HG03175 (cell line): ENCODE results near the gene GGT6.

Source experiments
- ATAC-seq: cut with Tn5 transposase; IDR thresholded peaks from one replicate; pipeline ENCODE4 v1.9.1; 2021; ENCODE audit warnings: mild to moderate bottlenecking, moderate library complexity; ENCODE audit not compliant: unreplicated experiment

Gene GGT6

DNA sequence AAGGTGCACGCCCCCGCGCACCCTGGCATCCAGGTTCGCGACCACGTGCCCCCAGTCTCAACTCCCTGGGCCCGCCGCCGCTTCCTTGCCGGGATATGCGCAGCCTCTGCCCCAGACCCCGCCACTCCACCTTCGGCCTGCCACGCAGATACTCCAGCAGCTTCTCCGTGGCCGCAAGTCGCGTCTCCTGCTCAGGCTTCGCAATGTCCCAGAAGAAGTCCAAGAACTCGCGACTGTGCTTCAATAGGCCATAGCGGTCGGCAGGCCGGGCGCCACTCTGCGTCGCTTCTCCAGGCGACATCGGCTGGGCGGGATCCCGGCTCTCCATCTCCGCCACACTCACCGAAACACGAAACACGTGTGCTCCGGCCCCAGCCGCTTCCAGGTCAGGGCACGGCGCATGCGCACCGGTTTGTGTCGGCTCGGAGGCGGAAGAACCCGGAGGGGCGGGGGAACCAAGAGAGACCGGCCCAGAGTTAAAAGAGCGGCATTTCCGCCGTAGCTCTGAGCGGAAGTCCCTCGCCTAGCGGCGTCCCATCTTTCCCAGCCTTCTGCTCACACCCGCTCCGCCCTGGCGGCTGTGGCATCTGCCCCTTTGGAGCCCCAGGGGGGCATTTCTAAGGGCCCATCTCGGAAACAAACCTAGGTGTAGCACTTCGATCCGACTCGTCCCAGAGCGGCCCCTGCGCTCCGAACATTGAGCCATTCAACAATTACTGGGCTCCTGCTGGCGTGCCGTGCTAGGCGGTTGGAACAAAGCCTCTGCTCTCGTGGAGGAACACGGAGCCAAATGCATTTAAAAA lies 5.2 kb downstream of the GGT6 start, which contains the start of gene MYBBP1A:
TSS of gene MYBBP1A (minus strand) at position 388 of the 803 bp plus-strand sequence. CDS start at position 328, 60 bp downstream.
- peak; percentile 86 for ATAC-seq

DNA sequence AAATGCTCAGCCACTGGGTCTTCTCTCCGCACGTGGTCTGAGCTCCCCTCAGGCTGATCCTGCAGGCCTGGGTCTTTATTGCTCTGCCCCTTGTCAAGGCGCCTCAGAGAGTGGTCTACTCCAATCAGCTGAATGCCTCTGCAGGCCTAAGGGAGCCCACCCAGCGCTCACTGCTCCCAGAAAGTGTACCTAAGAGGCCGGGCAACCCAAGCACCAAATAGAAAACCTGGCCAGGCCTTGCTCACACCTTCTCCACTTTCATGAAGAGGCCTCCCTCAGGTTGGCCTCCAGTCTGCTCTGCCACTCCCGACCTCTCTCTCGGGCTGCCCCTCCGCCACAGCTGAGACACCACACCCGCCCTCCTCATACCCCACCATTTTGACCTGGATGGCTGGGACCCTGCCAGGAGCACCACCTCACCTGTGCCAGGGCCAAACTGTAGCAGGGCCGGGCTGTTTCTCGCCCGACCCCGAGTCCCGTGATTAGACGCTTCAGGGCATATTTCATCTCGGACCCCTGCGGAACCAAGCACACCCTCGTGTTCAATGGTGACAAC lies 5.9 kb downstream of the GGT6 start:
- peak; percentile 3 for ATAC-seq

DNA sequence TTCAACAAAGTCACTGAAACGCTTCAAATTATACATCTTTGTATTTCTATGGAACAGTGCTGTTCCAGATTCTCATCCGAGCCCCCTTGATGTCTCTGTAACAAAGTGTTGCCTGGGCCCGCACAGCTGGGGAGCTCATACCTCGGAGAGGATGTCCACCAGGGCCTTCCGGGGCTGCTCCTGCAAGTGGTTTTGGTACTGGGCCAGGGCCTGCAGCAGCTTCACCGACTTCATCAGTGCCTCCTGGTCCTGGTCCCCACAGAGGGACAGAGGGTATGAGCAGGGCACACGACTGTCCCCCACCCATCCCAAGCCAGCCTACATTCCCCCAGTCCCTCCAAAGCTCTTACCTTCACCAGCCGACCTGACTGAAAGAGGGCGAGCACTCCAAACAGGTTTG lies 6.7 kb downstream of the GGT6 start:
- ATAC-seq = no peak

DNA sequence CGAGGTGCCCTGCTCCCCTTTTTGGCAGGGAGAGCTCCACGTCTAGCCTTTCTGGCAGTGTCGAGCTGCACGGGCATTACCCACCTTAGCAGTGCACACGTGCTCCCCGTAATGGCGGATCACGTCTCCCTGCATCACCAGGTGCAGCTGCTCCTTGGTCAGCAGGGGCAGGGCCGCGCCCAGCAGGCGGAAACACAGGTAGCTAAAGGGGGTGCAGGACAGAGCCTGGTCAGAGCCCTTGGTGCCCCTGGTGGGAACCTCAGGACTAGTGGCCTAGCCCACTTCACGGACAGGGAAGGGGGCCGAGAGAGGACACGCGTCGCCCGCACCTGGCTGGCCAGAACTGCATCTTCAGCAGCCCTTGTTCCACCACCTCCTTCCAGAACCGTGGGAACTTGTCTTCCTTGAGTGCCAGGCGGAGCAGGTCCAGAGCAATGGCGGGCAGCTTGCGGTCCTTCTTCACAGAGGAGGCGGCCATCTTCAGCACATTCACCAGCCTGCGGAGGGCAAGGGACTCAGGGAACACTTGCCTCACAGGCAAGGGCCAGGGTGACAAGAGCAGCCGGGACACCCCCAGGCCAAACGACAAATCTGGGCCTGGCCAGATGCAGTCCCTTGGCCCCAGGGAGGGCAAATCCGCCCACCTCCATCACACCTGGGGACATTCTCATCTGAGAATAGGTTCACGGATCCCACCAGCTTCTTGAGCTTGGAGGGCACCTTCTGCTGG lies 8.4 kb downstream of the GGT6 start:
- ATAC-seq = no peak

DNA sequence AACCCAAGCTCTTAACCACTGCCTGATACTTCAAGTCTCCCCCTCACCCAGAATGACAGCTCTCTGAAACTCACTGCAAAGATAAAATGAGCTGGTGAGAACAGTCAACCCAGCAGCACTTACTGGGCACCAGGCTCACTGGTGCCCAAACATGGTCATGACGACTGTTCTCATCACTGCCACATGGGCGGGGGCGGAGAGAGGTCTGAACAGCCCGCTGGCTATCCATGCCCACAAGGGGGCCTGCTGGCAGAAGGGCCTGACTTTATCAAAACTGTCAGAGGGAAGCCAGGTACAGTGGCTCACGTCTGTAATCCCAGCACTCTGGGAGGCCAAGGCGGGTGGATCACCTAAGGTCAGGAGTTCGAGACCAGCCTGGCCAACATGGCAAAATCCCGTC lies 9.2 kb downstream of the GGT6 start:
- ATAC-seq = no peak

DNA sequence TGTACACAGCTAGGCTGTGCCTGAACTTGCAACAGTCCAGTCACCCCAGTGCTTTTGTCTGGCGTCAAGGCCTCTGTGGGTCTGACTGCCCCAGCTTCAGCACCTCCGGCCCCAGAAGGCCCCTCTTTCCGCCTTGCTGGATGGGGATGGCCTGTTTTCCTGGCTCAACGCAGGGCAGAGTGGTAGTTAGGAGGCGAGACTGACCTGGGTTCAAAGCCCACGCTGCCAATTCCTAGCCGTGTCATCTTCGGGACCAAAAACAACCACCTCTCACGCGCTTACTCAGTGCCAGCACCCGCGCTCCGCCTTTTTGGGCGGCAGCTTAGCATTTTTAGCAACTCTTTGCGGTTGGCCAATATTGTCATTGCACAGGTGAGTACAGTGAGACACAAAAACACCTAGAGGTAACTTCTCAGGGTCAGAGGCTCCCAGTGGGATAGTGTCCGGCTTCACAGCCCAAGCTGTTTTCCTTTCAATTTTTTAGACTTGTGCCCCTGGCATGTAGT lies 9.8 kb downstream of the GGT6 start:
- no peak for ATAC-seq

DNA sequence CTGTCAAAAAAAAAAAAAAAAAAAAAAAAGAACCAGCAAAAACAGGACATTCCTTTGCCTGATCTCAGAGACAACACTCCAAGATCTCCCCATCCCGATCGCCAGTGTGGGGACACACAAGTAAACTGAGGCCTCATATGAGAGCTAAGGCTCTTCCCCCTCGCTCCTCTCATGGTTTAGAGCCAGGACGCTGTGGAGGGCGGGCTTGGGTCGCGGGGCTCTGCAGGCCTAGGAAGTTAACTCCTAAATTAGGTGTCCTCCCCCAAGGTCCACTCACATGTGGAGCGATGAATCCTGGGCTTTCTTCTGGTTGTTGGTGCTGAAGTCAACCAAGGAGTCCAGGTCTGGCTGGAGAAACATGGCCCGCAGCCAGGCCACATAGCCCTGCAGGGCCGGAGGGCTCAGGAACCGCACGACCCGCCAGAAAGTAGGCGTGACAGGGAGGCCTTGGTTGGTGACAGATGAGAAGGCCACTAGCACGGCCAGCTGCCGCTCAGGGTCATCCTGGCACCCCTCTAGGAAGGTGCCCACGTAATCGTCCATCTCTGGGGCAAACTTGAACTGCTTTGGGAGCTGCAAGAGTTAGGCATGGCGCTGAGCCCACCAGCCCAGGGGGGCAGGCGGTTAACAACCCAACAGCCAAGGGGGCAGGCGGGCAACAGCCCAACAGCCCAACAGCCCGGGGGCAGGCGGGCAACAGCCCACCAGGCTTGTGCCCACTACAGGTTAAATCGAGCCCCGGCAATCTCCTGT lies 10.4 kb downstream of the GGT6 start:
- ATAC-seq = no peak

DNA sequence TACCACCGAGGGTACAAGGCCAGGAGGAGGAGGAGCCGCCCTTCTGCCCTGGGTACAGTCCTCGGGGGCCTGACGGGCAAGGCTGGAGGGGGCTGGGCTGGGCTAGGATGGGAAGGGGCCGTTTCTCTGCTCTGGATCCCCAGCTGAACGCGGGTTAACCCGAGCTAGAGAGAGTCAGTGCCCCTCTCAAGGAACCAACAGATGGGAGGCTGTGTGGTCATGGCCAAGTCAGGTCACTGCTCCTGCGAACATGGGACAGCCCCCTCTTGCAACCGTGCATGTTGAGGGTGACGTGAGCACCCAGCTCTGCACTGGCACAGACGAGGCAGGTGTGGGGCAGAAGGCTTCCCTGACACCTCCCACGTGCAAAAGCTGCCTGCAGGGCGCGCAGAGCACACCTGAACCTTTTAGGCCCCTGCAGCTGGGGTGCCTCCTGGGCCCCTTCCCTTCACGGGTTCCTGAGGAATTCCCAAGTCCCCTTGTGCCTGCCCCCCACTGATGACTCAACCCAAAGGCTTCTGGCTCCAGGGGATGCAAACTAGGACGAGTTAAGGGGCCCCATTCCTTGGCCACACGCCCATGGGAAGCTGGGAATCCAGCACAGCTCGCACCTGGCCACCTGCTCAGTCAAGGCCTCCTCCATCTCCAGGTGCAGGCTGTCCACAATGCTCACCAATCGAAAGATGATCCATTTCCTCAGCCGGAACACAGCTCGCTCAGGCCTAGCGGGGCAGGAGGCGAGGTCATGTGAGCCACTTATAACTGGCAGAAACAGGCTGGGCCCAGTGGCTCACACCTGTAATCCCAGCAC lies 11.5 kb downstream of the GGT6 start:
- ATAC-seq = no peak

DNA sequence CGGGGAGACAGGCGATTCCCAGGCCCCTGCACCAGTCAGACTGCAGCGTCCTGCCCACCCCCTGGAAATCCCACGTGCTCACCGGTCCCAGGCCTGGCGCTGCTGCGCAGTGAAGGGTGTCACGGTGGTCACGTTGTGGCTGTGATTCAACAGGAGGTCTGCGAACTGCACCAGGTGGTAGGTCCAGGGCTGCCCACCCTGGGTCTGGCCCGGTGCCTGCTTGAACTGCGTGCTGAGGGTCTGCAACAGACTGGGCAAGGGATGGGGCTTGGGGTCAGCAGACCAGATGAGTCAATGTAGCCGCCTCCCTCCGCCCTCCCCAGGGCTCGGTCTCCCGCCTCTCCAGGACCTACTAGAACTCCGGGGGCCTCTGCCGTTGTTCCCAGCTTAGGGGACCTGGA lies 12.3 kb downstream of the GGT6 start:
- no peak for ATAC-seq

DNA sequence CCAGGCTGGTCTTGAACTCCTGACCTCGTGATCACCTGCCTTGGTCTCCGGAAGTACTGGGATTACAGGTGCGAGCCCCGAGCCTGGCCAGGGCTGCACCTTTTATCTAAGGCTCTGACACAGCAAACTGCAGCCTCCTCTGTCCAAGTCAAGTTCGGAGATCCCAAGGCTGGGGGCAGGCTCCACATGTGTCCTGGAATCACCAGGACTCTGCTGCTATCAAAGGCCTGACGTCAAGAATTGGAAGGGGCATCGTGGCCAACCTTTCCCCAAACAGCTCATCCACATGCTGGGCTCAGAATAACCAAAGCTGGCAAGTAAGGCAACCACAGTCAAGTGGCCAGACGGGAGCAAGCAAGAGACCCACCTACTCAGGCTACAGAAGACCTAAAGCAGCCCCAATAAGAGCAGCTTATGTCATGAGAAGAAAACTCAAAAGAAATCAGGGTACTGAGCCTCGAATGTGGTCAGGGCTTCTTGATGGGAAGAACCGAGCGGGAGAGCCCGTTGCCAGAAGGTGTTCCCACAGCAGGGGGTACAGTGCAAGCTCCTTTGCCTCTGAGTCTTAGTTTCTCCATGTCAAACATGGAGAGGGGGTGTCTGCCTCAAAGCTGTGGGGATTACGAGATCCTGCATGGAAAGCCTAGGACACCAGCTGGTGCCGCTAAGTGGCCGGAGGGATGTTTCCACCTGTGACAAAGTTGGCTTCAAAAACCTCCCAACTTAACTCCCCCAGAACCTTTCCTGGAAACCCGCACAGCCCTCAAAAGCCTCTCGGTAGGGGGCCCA lies 13.1 kb downstream of the GGT6 start:
- no peak for ATAC-seq

DNA sequence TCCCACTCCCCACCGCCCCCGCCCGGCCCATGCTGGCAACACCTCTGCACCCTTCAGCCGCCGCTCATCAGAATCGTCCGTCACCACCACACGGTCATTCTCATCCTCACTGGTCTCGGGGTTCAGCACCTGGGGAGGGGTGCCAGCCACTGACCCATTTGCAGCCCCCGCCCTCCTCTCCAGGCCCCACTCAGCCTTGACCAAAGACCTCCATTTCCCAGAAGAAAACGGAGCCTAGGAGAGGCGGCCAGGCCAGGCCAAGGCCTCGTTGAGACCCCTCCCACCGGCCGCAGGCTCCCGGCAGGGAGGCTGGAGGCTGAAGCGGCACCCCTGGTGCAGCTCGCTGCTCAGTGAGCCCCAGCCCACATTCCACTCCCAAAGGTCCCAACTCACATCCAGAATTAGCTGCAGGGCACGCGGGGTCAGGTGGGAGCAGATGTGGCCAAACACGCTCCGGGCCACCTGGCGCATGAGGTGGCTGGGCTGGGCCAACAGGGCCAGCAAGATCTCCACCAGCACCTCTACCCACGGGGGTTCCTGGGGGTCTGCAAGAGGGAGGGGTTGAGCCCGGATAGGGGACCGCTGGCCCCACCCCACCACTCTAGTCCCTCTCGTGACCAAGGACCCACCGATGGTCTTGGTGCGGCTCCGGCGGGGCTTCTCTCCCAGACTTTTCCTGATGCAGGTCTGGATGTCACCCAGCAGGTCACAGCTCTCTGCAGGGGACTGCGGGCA lies 15.0 kb downstream of the GGT6 start:
- ATAC-seq = no peak

DNA sequence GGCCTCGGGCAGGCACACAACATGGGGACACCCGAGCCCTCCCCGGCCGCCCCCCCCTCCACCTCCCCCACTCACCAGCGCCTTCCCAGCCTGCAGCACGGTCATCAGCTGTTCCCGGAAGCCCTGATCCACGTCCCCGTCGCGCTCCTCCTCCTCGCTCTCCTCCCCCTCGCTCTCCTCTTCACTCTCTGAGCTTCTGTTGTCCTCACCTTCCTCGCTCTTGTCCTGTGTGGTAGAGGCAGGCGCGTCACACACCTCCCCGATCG lies 15.5 kb downstream of the GGT6 start:
- ATAC-seq = no peak

DNA sequence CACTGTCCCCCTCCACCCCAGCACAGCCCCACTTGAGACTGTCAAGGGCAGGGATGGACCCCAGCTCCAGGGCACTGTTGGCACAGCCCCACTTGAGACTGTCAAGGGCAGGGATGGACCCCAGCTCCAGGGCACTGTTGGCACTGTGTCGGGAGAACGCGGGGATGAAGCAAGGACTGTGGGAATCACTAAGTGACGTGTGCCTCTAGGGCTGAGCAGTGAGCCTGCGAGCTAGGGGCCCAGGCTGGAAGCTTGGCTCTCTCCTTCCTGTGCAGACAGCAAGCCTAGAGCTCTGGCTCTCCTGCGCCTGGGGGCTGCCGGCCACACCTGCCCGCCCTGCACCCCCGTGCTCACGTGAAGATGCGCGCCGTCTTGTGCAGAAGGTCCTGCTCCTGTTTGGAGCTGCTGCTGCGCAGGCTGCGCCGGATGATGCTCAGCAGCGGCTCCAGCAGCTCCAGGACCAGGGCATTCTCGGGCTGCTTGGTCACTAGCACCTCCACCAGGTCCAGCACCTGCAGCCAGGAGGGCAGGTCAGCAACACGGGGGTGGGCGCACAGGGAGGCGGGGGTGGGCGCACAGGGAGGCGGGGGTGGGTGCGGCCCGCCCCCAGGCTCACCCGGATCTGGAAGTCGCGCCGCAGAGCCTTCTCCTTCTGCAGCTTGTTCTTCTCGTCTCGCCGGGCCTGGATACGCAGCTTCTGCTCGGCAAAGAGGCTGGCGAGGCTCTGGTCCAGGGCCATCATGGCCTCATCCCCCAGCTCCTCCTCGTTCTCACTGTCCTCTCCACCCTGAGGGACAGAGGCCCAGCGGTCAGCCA lies 16.0 kb downstream of the GGT6 start:
- ATAC-seq = no peak

DNA sequence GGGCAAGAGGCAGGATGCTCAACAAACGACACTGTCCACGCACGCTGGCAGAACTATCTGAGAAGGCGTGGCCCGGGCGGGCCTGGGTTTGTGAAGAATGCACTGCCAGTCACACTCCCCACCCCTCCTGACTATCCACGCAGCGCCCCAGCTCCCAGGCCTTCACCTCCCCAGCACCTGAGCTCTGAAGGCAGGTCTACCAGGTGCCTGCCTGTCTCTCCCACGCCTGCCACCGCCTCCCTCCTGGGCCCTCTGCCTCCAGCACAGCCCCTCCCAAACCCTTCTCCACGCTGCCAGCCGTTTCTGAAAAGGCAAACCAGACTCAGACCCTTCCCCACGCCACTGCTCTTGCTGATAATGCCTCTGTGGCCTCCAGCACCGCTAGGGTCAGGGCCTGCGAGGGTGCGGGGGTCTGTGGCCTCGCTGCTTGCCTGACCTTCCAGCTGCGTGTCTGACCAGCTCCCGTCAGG lies 16.8 kb downstream of the GGT6 start:
- ATAC-seq = no peak

DNA sequence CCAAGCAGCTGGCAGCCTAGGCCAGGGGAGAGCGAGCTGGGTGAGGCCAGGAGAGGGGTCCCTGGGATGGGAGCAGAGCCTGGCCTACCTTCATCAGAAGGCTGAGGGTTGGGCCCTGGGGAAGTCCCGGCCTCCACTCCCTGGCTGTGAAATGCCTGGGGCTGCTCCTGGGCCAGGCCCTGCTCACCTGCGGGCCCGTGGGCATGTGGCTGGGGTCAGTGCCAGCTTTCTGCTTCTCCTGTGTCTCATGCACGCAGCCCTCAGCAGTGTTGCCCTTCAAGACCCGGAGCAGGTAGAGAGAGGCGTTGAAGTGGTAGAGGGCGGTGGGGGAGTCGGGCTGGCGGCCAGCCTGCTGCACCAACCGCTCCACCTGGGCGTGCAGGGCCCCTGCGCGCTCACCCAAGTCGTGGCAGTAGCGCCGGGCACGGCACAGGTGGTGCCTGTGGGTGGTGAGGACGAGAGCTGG lies 17.6 kb downstream of the GGT6 start:
- ATAC-seq = no peak

DNA sequence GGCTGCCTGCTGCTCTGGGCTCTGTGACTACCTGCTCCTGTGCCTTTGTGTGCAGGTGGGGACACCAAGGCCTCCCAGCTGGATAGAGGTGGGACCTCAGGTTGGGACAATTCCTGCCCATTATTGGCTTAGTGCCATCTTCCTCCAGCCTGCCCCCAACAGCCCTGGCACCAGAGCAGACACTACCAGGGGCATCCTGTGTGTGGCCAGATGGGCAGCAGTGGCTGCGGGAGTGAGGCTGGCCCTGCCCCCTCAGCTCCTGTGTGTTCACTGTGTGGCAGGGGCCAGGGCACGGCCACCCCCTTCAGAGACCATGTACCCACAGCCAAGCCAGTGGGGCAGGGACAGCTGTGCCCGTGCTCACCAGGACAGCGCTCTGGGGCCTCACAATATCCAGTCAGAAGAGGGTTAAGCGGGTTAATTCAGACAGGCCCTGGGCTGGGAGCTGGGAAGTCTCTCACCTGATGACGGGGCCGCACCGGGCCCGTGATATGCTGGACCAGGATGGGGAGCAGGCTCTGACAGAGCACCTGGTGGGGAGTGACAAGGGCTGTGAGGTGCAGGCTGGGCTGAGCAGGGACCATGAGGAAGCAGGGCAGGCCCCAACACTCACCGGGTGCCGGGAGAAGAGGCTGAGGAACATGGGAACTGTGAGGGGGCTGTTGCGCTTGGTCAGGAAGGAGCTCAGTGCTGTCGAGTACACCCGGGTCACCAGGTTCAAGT lies 18.2 kb downstream of the GGT6 start:
- ATAC-seq = no peak

DNA sequence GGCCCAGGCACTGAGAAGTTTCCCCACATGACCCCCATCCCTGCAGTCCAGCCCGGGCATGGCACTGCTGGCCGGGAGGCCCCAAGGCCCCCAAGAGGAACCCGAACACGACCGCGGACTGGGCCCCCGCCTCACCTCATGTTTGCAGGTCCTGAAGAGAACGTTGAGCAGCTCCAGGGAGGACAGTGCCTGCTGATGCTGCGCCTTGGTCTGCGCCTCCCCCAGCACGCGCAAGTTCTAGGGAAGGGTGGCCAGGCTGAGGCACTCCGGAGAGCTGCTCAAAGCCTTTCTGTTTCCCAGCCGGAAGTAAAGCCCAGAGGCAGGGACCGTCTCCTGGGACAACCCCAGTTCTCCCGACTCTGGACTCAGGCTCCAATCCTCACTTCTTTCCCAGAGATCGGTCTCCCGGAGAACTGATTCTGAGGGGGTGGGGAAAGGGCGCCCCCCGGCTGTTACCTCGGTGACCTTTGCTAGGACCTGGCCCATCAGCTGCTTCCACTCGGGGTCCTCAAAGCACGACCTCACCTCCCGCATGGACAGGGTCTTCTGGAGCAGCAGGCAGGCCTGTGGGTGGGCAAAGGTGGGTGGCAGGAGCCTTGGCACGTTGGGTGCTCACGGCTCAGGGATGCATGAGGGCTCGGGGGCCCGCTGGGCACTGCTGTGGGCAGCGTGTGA lies 18.9 kb downstream of the GGT6 start:
- no peak for ATAC-seq
